PC-9 (cell line): ENCODE measurements around the gene AFAP1. TPM values are rescaled to one million over a fixed set of nuclear protein-coding genes. Genes with fewer than 3 reads are reported as not detected.

ENCODE experiments used
- BruUV-seq: library from RNA; stranded (reverse); fragments of 400-500 nt; replicated peaks from 2 replicates; lab custom pipeline; 2021; lab: Mats Ljungman, UMichigan
- CTCF ChIA-PET: fragments of 300-600 bp; sonication (Branson Sonifier 250); formaldehyde crosslinking; loops from one replicate; lab custom pipeline; 2022; ENCODE audit warnings: antibody characterized with exemption; lab: Charles Lee
- POLR2A ChIA-PET: fragments of 300-600 bp; sonication (Branson Sonifier 250); formaldehyde crosslinking; loops from one replicate; lab custom pipeline; 2022; ENCODE audit warnings: antibody characterized with exemption; ENCODE audit not compliant: unreplicated experiment; lab: Charles Lee
- DNase-seq, 2 experiments: peaks; one replicate each; pipeline versions ENCODE4 v3.0.0 to v3.0.0-alpha.2; 2015 to 2022; ENCODE audit warnings: mixed read lengths in 1 of 2
- H2AFZ ChIP-seq: fragments of 200-600 bp; sonication (generic); 2 replicates; pipeline ENCODE4 v1.8.1; 2017; ENCODE audit warnings: antibody characterized with exemption
- H3F3A ChIP-seq: fragments of 200-600 bp; sonication (generic); 2 replicates; pipeline ENCODE4 v1.8.1; 2017; ENCODE audit warnings: antibody characterized with exemption, mild to moderate bottlenecking, low read depth; ENCODE audit not compliant: insufficient read depth
- H3K27ac ChIP-seq: fragments of 200-600 bp; sonication (generic); 2 replicates; pipeline ENCODE4 v1.6.1; 2016; ENCODE audit warnings: mixed run types
- H3K27me3 ChIP-seq: fragments of 200-600 bp; sonication (generic); 2 replicates; pipeline ENCODE4 v1.6.1; 2016; ENCODE audit warnings: low read depth, mixed run types; ENCODE audit not compliant: insufficient read depth
- H3K36me3 ChIP-seq: fragments of 200-600 bp; sonication (generic); 2 replicates; pipeline ENCODE4 v1.6.1; 2016; ENCODE audit warnings: low read depth, mixed run types
- H3K4me1 ChIP-seq: fragments of 200-600 bp; sonication (generic); replicated peaks from 2 replicates; pipeline ENCODE4 v1.6.1; 2016; ENCODE audit warnings: mixed run types; ENCODE audit not compliant: insufficient read depth
- H3K4me2 ChIP-seq: fragments of 200-600 bp; sonication (generic); 2 replicates; pipeline ENCODE4 v1.6.1; 2017; ENCODE audit warnings: mixed run types
- H3K4me3 ChIP-seq: fragments of 200-600 bp; sonication (generic); 2 replicates; pipeline ENCODE4 v1.6.1; 2016; ENCODE audit warnings: mixed run types
- H3K79me2 ChIP-seq: fragments of 200-600 bp; sonication (generic); 2 replicates; pipeline ENCODE4 v1.6.1; 2017; ENCODE audit warnings: low read depth, mixed run types
- H3K9me2 ChIP-seq: fragments of 200-600 bp; sonication (generic); 2 replicates; pipeline ENCODE4 v1.8.1; 2017; ENCODE audit warnings: mild to moderate bottlenecking; ENCODE audit not compliant: insufficient read depth
- H3K9me3 ChIP-seq: fragments of 200-600 bp; sonication (generic); 2 replicates; pipeline ENCODE4 v1.8.1; 2016; ENCODE audit warnings: low read depth; ENCODE audit not compliant: insufficient read depth
- H4K20me1 ChIP-seq: fragments of 200-600 bp; sonication (generic); 2 replicates; pipeline ENCODE4 v1.8.1; 2017; ENCODE audit not compliant: insufficient read depth
- CTCF ChIP-seq: fragments of 200-600 bp; sonication (generic); conservative IDR thresholded peaks from 2 replicates; pipeline ENCODE4 v1.6.1; 2017; ENCODE audit warnings: mixed run types, antibody characterized with exemption, mild to moderate bottlenecking, moderate library complexity
- EZH2 ChIP-seq: fragments of 200-600 bp; sonication (generic); IDR thresholded peaks from 2 replicates; pipeline ENCODE4 v1.8.0; 2017; ENCODE audit warnings: antibody characterized with exemption, low read depth
- intact Hi-C: fragments of 100-400 bp; cut with micrococcal nuclease; formaldehyde crosslinking; loops from one replicate; pipeline ENCODE4 v1.10.0; 2022; ENCODE audit not compliant: unreplicated experiment
- total RNA-seq: library from RNA; stranded (reverse); gene quantifications from 2 replicates; pipeline ENCODE4 v1.2.3, GENCODE V29; 2021

AFAP1 gene
- total RNA-seq, 1 experiment from 2014 or later: 69.6 TPM

DNA sequence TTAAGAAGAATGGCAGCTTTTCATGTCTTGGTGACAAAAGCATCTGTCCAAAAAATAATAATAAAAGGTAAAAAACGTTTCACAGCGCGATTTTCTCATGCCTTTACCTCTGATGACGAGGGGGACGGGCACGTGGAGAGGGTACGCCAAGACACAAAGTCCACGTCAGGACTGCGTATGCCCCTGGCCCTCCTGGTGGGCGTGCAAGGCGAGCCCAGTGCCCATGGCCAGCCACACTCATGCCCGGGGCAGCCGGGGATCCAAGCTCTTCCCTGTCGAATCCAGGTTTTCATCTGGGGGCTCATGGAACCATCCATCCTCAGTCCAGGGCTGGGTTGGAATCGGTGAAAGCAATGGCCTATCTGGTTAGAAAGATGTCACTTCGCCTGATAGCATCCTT is 176.6 kb downstream of the AFAP1 start:
- intact Hi-C loops: loop anchor here (5.0 kb wide), 1 partner anchor 224 kb away; no protein-coding TSS in a partner anchor
- Histone ChIP-seq H3K4me2 (no peak overlapping the region), H3K27ac (no peak overlapping the region), H3K4me3 (no peak overlapping the region), H3K36me3 (no peaks in the 10 kb centered on the region; the same call in 1 of the 2 replicates), H3K9me2 (no peaks in the 10 kb centered on the region), H4K20me1 (peaks cover 99% of the 10 kb centered on the region), H3K79me2 (peaks cover 87% of the 10 kb centered on the region), H3K27me3 (no peaks in the 10 kb centered on the region), H2AFZ (no peak overlapping the region), H3F3A (peaks cover 45% of the 10 kb centered on the region; the same call in 1 of the 2 replicates), H3K4me1 (peaks cover 8% of the 10 kb centered on the region; the same call in 1 of the 2 replicates), H3K9me3 (no peaks in the 10 kb centered on the region)
- POLR2A ChIA-PET: no interaction called here
- no TSS peak for BruUV-seq
- DNase-seq: no peak
- CTCF ChIA-PET: no interaction called here
- TF ChIP-seq EZH2 (no peak), CTCF (no peak)

DNA sequence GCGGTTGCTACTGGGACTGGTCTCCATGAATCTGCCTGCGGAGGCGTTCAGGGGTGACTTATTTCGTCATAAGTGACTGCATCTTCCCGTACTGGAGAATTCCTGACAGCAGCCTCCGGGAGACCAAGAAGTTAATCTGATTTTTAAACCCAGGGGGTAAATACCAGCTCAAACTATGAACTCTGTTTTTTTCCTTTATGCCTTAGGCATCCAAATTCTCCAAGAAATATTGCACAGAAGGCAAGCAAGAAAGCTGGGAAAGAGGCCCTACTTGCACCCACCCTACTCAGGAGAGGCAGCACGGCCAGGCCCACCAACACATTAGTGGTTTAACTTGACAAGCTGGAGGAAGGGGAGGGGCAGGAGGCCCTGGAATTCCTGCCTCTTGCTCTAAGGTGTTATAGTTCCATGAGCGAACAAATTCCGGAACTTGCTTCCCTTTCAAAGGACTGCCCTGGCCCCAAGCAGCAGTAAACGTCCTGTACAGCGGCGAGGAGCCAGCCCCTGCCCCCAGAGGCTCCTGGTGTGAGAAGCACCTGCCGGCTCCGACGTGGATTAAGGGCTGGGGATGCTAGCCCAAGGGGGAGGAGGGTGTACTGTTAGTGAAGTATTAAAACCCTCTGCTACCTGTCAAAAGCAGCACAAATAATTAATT is 177.2 kb downstream of the AFAP1 start:
- no peaks in the 10 kb centered on the region for H3K9me2 ChIP-seq
- DNase-seq: no peak
- no peak overlapping the region for H2AFZ ChIP-seq
- intact Hi-C loops: loop anchor here (5.0 kb wide), 1 partner anchor 225 kb away; no protein-coding TSS in a partner anchor
- peaks cover 8% of the 10 kb centered on the region; the same call in 1 of the 2 replicates for H3K4me1 ChIP-seq
- no peak overlapping the region for H3K27ac ChIP-seq
- ChIA-PET CTCF (interaction anchor here (0.5 kb wide), 1 partner anchor 39 kb away, joined by 9 read pairs; no protein-coding TSS in a partner anchor), POLR2A (no interaction called here)
- peaks cover 48% of the 10 kb centered on the region; the same call in 1 of the 2 replicates for H3F3A ChIP-seq
- H3K79me2 ChIP-seq: peaks cover 91% of the 10 kb centered on the region
- no peak overlapping the region for H3K4me3 ChIP-seq
- no peaks in the 10 kb centered on the region for H3K27me3 ChIP-seq
- H3K36me3 ChIP-seq: no peaks in the 10 kb centered on the region; the same call in 1 of the 2 replicates
- peaks cover 99% of the 10 kb centered on the region for H4K20me1 ChIP-seq
- no peaks in the 10 kb centered on the region for H3K9me3 ChIP-seq
- H3K4me2 ChIP-seq: no peak overlapping the region
- BruUV-seq: no TSS peak
- no peak for TF ChIP-seq CTCF
- no peak for TF ChIP-seq EZH2

- TF ChIP-seq EZH2 (no peak), CTCF (peak; percentile 63)
- intact Hi-C loops: loop anchor here (5.0 kb wide), 1 partner anchor 226 kb away; no protein-coding TSS in a partner anchor
- no TSS peak for BruUV-seq
- H3F3A ChIP-seq: peaks cover 47% of the 10 kb centered on the region; the same call in 1 of the 2 replicates
- ChIA-PET CTCF (interaction anchor here (0.5 kb wide), 1 partner anchor 40 kb away, joined by 9 read pairs; no protein-coding TSS in a partner anchor), POLR2A (no interaction called here)
- no peak overlapping the region for H3K4me3 ChIP-seq
- no peaks in the 10 kb centered on the region for H3K9me2 ChIP-seq
- DNase-seq: peak in 1 of 2 experiments; percentile 46
- H3K27ac ChIP-seq: no peak overlapping the region
- H3K4me1 ChIP-seq: peaks cover 13% of the 10 kb centered on the region; the same call in 1 of the 2 replicates
- no peak overlapping the region for H2AFZ ChIP-seq
- no peak overlapping the region for H3K4me2 ChIP-seq
- peaks cover 99% of the 10 kb centered on the region for H4K20me1 ChIP-seq
- H3K9me3 ChIP-seq: no peaks in the 10 kb centered on the region
- peaks cover 92% of the 10 kb centered on the region for H3K79me2 ChIP-seq
- H3K36me3 ChIP-seq: no peaks in the 10 kb centered on the region; the same call in 1 of the 2 replicates
- no peaks in the 10 kb centered on the region for H3K27me3 ChIP-seq
Observed at GRCh38 chr4:7761720-7762119, 177.9 kb downstream of the AFAP1 start.
